ENCODE measurements around the gene KRT15.

KRT15 gene

GRCh38 chr17:41518789-41519449 lies at the start of gene KRT15:
KRT15 (minus strand) TSS chr17:41518890; CDS start chr17:41518827, 63 bp downstream.
- DNase-seq, result no peak

- DNase-seq, result no peak
Observed at GRCh38 chr17:41567317-41567716, 48.6 kb upstream of the KRT15 start.

- no peak for DNase-seq
Observed at GRCh38 chr17:41565338-41565737, 46.6 kb upstream of the KRT15 start.

- no peak for DNase-seq
Observed at GRCh38 chr17:41563607-41564170, 45.0 kb upstream of the KRT15 start.

- DNase-seq, result no peak
Observed at GRCh38 chr17:41561554-41561953, 42.9 kb upstream of the KRT15 start.

GRCh38 chr17:41559548-41559947 lies 40.9 kb upstream of the KRT15 start:
- no peak for DNase-seq

- DNase-seq, result no peak
Observed at GRCh38 chr17:41556931-41557330, 38.2 kb upstream of the KRT15 start.

GRCh38 chr17:41556306-41556705 lies 37.6 kb upstream of the KRT15 start:
- no peak for DNase-seq

- no peak for DNase-seq
Observed at GRCh38 chr17:41555105-41555887, 36.6 kb upstream of the KRT15 start.

GRCh38 chr17:41553987-41554680 lies 35.4 kb upstream of the KRT15 start:
- DNase-seq, result no peak

GRCh38 chr17:41553176-41553575 lies 34.5 kb upstream of the KRT15 start:
- DNase-seq, result no peak

- DNase-seq, result no peak
Observed at GRCh38 chr17:41552455-41552854, 33.8 kb upstream of the KRT15 start.

GRCh38 chr17:41551365-41551764 lies 32.7 kb upstream of the KRT15 start:
- DNase-seq, result no peak

GRCh38 chr17:41549596-41550039 lies 30.9 kb upstream of the KRT15 start:
- peak; percentile 24 for DNase-seq

GRCh38 chr17:41548844-41549595 lies 30.3 kb upstream of the KRT15 start:
- DNase-seq, result peak; percentile 89

GRCh38 chr17:41547921-41548843 lies 29.5 kb upstream of the KRT15 start:
- DNase-seq, result peak; percentile 52

GRCh38 chr17:41547378-41547841 lies 28.7 kb upstream of the KRT15 start:
- DNase-seq, result no peak

- no peak for DNase-seq
Observed at GRCh38 chr17:41546819-41547218, 28.1 kb upstream of the KRT15 start.

GRCh38 chr17:41545829-41546410 lies 27.2 kb upstream of the KRT15 start:
- no peak for DNase-seq

GRCh38 chr17:41544935-41545334 lies 26.2 kb upstream of the KRT15 start:
- DNase-seq, result no peak

- DNase-seq, result no peak
Observed at GRCh38 chr17:41544491-41544892, 25.8 kb upstream of the KRT15 start.
